Spinal cord (tissue), 10 donors: ENCODE data around the gene QRICH2. TPM values are rescaled to one million over a fixed set of nuclear protein-coding genes. Genes with fewer than 3 reads are reported as not detected.
"Not testable (repeated sequence)": the region's sequence is repeated elsewhere in the genome, so short reads cannot be mapped to it uniquely, and the experiment has no call there.

Experiments used
- DNase-seq, 6 donors: peaks; one replicate each; pipeline versions ENCODE4 v3.0.0 to v3.0.0-alpha.2; 2013 to 2015; ENCODE audit warnings: low spot score in 6 of 6, low read depth in 4 of 6
- H3K27ac ChIP-seq: one replicate; pipeline ENCODE4 v1.5.1; 2013; ENCODE audit warnings: low read depth, low read length, control low read depth
- H3K27me3 ChIP-seq: one replicate; pipeline ENCODE4 v1.6.1; 2013; ENCODE audit warnings: low read length; ENCODE audit not compliant: control insufficient read depth, insufficient read depth
- H3K36me3 ChIP-seq: one replicate; pipeline ENCODE4 v1.6.1; 2013; ENCODE audit warnings: low read length; ENCODE audit not compliant: control insufficient read depth, insufficient read depth
- H3K4me1 ChIP-seq: one replicate; pipeline ENCODE4 v1.6.1; 2013; ENCODE audit warnings: low read length; ENCODE audit not compliant: control insufficient read depth, insufficient read depth
- H3K4me3 ChIP-seq: one replicate; pipeline ENCODE4 v1.5.1; 2013; ENCODE audit warnings: low read depth, low read length, control low read depth
- H3K9me3 ChIP-seq: one replicate; pipeline ENCODE4 v1.6.1; 2013; ENCODE audit warnings: low read length; ENCODE audit not compliant: control insufficient read depth, insufficient read depth
- WGBS: methylation state at CpG from one replicate; pipeline ENCODE4 v1.1.5; 2013; ENCODE audit warnings: missing lambda C conversion rate; ENCODE audit not compliant: insufficient coverage; 5-methylcytosine and 5-hydroxymethylcytosine counted together
- polyA plus RNA-seq, 2 donors: library from polyadenylated mRNA; unstranded; fragments of 120-200 nt; gene quantifications; one replicate each; pipeline ENCODE4 v1.2.1, GENCODE V29; 2013; ENCODE audit not compliant: insufficient read length in 2 of 2
- total RNA-seq, 2 donors: library from RNA; depleted of rRNA in 1 of 2; stranded (reverse); fragments of 120-200 nt in 1 of 2; fragments of >200 nt in 1 of 2; gene quantifications; one replicate each; pipeline versions ENCODE4 v1.2.3 to v1.2.4, GENCODE V29; 2013 to 2014
- donor health status: healthy.

Gene QRICH2
- total and polyA plus RNA-seq, 4 donors, result 3.7 to 21.4 (median 11.0) TPM

DNA sequence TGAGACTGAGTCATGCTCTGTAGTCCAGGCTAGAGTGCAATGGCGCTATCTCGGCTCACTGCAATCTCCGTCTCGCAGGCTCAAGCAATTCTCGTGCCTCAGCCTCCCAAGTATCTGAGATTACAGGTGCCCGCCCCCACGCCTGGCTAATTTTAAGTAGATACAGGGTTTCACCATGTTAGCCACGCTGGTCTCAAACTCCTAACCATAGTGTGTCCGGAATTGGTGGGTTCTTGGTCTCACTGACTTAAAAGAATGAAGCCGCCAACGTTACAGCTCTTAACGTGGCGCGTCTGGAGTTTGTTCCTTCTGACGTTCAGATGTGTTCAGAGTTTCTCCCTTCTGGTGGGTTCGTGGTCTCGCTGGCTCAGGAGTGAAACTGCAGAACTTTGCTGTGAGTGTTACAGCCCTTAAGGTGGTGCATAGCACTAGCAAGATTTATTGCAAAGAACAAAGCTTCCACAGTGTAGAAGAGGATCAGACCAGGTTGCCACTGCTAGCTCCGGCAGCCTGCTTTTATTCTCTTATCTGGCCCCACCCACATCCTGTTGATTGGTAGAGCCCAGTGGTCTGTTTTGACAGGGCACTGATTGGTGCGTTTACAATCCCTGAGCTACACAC, 51.5 kb downstream of the QRICH2 start:
- peaks cover 18% of the 10 kb centered on the region for H3K4me1 ChIP-seq
- not testable (repeated sequence) for H3K27me3 ChIP-seq, H3K9me3 ChIP-seq, H3K4me3 ChIP-seq, H3K36me3 ChIP-seq, H3K27ac ChIP-seq, DNase-seq
- WGBS, result 84% methylated on average over 14 of the region's 19 CpGs

DNA sequence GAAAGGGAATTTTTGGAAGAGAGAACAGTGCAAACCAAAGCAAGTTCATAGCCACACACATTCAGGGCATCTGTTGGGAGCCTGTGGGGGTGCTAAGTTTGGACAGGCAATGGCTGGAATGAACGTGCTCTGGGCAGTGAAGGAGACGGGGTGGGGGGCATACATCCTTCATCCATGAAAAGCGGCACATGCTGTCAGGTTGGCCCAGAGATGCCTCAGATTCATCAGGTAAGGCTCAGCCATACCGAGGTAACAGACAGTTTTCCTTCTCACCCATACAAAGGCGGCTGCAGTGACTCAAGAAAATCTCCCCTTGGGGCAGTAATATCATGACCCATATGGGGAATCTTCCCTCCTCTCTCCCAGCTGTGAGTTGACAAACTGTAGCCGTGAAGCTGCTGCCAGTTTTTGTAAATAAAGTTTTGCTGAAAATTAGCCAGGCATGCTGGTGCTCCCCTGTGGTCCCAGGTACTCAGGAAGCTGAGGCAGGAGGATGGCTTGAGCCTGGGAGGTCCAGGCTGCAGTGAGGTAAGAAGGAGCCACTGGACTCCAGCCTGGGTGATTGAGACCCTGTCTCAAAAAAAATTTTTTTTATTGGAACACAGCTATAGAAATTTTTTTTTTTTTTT, 52.2 kb downstream of the QRICH2 start:
- DNase-seq, result no peak
- no peak overlapping the region for H3K27ac ChIP-seq
- H3K9me3 ChIP-seq, result no peaks in the 10 kb centered on the region
- H3K4me1 ChIP-seq, result peaks cover 17% of the 10 kb centered on the region
- H3K27me3 ChIP-seq, result no peaks in the 10 kb centered on the region
- no peaks in the 10 kb centered on the region for H3K36me3 ChIP-seq
- no peak overlapping the region for H3K4me3 ChIP-seq
- WGBS, result 96% methylated on average over 3 of the region's 6 CpGs

- Histone ChIP-seq H3K27me3 (no peaks in the 10 kb centered on the region), H3K4me1 (peaks cover 17% of the 10 kb centered on the region), H3K27ac (no peak overlapping the region), H3K4me3 (no peak overlapping the region), H3K36me3 (no peaks in the 10 kb centered on the region), H3K9me3 (no peaks in the 10 kb centered on the region)
- DNase-seq, result no peak
- WGBS, result 96% methylated on average over 4 of the region's 5 CpGs
Observed at GRCh38 chr17:76254275-76254674, 53.8 kb downstream of the QRICH2 start.

- Histone ChIP-seq H3K4me3 (no peak overlapping the region), H3K27me3 (no peaks in the 10 kb centered on the region), H3K9me3 (no peaks in the 10 kb centered on the region), H3K36me3 (no peaks in the 10 kb centered on the region), H3K27ac (no peak overlapping the region), H3K4me1 (peaks cover 16% of the 10 kb centered on the region)
- DNase-seq, result no peak
- WGBS, result 85% methylated on average over 5 of the region's 7 CpGs
Observed at GRCh38 chr17:76253841-76254240, 54.2 kb downstream of the QRICH2 start.

GRCh38 chr17:76252967-76253766, 54.9 kb downstream of the QRICH2 start:
- not testable (repeated sequence) for H3K4me3 ChIP-seq, H3K9me3 ChIP-seq, H3K27me3 ChIP-seq, H3K36me3 ChIP-seq, H3K4me1 ChIP-seq, DNase-seq
- 94% methylated on average over 20 of the region's 23 CpGs for WGBS
- peak overlapping the region; percentile 47 for H3K27ac ChIP-seq

DNA sequence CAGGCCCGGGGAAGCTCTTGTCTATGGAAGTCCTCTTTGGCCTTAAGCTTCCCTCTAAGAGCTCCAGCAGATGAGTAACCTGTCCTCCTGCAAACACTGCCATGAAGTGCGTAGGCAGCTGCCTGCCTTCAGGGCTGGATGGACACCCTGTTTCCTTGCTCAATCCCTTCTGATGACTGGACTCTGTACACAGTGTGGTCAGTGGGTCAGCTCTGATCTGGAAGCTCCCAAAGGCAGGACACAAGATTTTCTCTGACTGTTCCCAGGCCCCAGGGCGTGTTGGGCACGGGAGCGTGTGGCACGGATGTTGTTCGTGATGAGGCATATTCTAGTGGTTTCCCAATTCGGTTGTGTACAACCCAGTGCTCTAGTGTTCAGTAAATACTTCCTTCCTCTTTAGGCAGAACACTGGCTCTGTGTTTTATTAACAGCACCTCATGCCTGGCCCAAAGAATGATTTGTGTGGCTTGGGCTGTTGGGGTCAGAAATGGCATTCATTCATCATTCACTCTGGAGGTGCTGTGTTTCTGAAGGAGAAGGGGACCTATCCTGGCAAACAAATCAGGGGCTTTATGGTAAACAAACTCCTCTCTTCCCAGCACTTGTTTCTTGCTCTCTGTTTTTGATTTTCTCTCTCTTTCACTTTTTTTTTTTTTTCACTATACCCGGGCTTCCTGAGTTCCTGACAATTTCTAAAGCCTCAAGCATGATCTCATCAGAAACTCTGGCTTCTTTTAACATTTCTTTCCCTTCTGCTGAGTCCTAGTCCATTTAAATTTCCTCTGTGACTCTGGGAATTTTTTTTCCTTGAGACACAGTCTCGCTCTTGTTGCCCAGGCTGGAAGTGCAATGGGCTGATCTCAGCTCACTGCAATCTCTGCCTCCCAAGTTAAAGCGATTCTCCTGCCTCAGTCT, 55.8 kb downstream of the QRICH2 start:
- DNase-seq, result no peak
- H3K4me1 ChIP-seq, result peaks cover 8% of the 10 kb centered on the region
- 79% methylated on average over 9 of the region's 11 CpGs for WGBS
- H3K9me3 ChIP-seq, result no peaks in the 10 kb centered on the region
- no peaks in the 10 kb centered on the region for H3K36me3 ChIP-seq
- peak overlapping the region; percentile 47 for H3K27ac ChIP-seq
- H3K4me3 ChIP-seq, result no peak overlapping the region
- no peaks in the 10 kb centered on the region for H3K27me3 ChIP-seq

- no peaks in the 10 kb centered on the region for H3K27me3 ChIP-seq
- no peak overlapping the region for H3K4me3 ChIP-seq
- H3K4me1 ChIP-seq, result peaks cover 8% of the 10 kb centered on the region
- no peak overlapping the region for H3K27ac ChIP-seq
- H3K9me3 ChIP-seq, result no peaks in the 10 kb centered on the region
- no peaks in the 10 kb centered on the region for H3K36me3 ChIP-seq
- DNase-seq, result no peak
- WGBS, result 89% methylated on average over 8 of the region's 8 CpGs
Observed at GRCh38 chr17:76251478-76252039, 56.5 kb downstream of the QRICH2 start.

DNA sequence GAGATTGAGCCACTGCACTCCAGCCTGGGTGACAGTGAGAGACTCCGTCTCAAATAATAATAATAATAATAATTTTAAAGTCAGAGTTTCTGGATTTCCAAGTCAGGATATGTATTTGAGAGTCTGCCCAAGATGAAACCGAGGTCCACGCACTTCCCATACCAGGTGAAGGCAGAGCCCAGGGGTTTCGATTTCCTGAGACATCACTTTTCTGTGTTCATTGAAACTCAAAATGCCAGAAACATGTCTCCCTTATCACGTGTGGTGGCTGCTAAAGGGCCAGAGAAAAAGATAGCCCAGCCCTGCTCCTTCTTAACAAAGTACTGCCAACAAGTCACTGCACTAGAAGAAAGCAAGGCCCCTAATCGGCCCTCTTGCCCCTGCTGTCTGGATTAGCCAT, 57.9 kb downstream of the QRICH2 start:
- Histone ChIP-seq H3K4me3 (no peak overlapping the region), H3K9me3 (no peaks in the 10 kb centered on the region), H3K4me1 (peaks cover 8% of the 10 kb centered on the region), H3K36me3 (no peaks in the 10 kb centered on the region), H3K27me3 (no peaks in the 10 kb centered on the region), H3K27ac (no peak overlapping the region)
- 92% methylated on average over 4 of the region's 6 CpGs for WGBS
- DNase-seq, result no peak
